ENCODE results near the gene MBNL2.

DNA sequence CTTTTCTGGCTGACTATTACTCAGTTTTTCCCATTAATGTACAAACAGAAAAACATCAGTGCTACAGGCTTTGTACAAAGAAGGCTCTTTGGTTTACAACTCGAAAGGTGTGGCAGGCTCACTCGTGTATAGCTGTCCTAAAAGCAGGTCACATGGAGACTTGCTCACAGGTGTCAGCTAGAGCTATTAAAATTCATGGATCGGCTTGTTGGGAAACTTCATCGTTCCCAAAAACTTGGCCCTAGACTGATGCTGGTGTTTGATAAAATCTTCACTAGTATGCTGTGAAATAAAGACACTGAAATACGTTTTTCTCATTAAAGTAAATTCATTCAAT is 64.9 kb downstream of the MBNL2 start:
- TF ChIP-seq POLR2AphosphoS5 (IDR thresholded peaks at IDR 0.05; ENCODE audit: low read depth) = no peak
- TF ChIP-seq, protein P1, sequence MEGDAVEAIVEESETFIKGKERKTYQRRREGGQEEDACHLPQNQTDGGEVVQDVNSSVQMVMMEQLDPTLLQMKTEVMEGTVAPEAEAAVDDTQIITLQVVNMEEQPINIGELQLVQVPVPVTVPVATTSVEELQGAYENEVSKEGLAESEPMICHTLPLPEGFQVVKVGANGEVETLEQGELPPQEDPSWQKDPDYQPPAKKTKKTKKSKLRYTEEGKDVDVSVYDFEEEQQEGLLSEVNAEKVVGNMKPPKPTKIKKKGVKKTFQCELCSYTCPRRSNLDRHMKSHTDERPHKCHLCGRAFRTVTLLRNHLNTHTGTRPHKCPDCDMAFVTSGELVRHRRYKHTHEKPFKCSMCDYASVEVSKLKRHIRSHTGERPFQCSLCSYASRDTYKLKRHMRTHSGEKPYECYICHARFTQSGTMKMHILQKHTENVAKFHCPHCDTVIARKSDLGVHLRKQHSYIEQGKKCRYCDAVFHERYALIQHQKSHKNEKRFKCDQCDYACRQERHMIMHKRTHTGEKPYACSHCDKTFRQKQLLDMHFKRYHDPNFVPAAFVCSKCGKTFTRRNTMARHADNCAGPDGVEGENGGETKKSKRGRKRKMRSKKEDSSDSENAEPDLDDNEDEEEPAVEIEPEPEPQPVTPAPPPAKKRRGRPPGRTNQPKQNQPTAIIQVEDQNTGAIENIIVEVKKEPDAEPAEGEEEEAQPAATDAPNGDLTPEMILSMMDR (conservative IDR thresholded peaks at IDR 0.05; ENCODE audit: low read depth in 2 of 2) = no peak
- TF ChIP-seq EZH2 (IDR thresholded peaks at IDR 0.05; ENCODE audit: low read depth, unreplicated experiment) = no peak
- TF ChIP-seq ZNF331 (CRISPR knock-in tag; IDR thresholded peaks at IDR 0.05; ENCODE audit: low read depth) = no peak
- no peak for TF ChIP-seq NANOG (IDR thresholded peaks at IDR 0.05; ENCODE audit: borderline replicate concordance)
- TF ChIP-seq EZH2phosphoT487 (IDR thresholded peaks at IDR 0.05; ENCODE audit: unreplicated experiment) = no peak
- no peak for TF ChIP-seq REST (IDR thresholded peaks at IDR 0.05; ENCODE audit: unreplicated experiment)
- TF ChIP-seq JUNB (IDR thresholded peaks at IDR 0.05; ENCODE audit: unreplicated experiment) = no peak
- TF ChIP-seq CREB1 (CRISPR knock-in tag; IDR thresholded peaks at IDR 0.05; ENCODE audit: low read depth) = no peak
- TF ChIP-seq ZNF114 (CRISPR knock-in tag; IDR thresholded peaks at IDR 0.05) = no peak
